GM12864 (cell line): ENCODE results near the gene KCNK18.

ENCODE experiments used
- DNase-seq: peaks from one replicate; pipeline ENCODE4 v3.0.0-alpha.2; 2011; ENCODE audit warnings: low read depth
- H3K4me3 ChIP-seq: 2 replicates; pipeline ENCODE4 v1.5.1; 2011; ENCODE audit warnings: mild to moderate bottlenecking, low read depth, low read length, control low read depth
- TF ChIP-seq, protein P1 (sequence below): IDR thresholded peaks from 2 replicates; pipeline ENCODE4 v1.5.1; 2011; ENCODE audit warnings: low read depth, mild to moderate bottlenecking, moderate library complexity, low read length, control low read depth, inconsistent platforms; ENCODE audit errors: missing control alignments

Gene KCNK18

GRCh38 chr10:117162093-117163060 is 34.9 kb upstream of the KCNK18 start:
- H3K4me3 ChIP-seq: no peak overlapping the region
- no peak for DNase-seq
- TF ChIP-seq, protein P1, sequence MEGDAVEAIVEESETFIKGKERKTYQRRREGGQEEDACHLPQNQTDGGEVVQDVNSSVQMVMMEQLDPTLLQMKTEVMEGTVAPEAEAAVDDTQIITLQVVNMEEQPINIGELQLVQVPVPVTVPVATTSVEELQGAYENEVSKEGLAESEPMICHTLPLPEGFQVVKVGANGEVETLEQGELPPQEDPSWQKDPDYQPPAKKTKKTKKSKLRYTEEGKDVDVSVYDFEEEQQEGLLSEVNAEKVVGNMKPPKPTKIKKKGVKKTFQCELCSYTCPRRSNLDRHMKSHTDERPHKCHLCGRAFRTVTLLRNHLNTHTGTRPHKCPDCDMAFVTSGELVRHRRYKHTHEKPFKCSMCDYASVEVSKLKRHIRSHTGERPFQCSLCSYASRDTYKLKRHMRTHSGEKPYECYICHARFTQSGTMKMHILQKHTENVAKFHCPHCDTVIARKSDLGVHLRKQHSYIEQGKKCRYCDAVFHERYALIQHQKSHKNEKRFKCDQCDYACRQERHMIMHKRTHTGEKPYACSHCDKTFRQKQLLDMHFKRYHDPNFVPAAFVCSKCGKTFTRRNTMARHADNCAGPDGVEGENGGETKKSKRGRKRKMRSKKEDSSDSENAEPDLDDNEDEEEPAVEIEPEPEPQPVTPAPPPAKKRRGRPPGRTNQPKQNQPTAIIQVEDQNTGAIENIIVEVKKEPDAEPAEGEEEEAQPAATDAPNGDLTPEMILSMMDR: no peak

- TF ChIP-seq, protein P1: no peak
- H3K4me3 ChIP-seq: no peak overlapping the region
- DNase-seq: no peak
These were observed 34.0 kb upstream of the KCNK18 start for GRCh38 chr10:117163061-117163953.

- DNase-seq: no peak
- TF ChIP-seq, protein P1: no peak
- no peak overlapping the region for H3K4me3 ChIP-seq
These were observed 33.2 kb upstream of the KCNK18 start for GRCh38 chr10:117163954-117164548.

GRCh38 chr10:117164592-117165537 is 32.4 kb upstream of the KCNK18 start:
- TF ChIP-seq, protein P1: no peak
- no peak overlapping the region for H3K4me3 ChIP-seq
- no peak for DNase-seq

- no peak for DNase-seq
- no peak overlapping the region for H3K4me3 ChIP-seq
- TF ChIP-seq, protein P1: no peak
These were observed 31.5 kb upstream of the KCNK18 start for GRCh38 chr10:117165538-117166417.
